Mesodermal cell (in vitro differentiated cells): ENCODE results near the gene CFAP69.

Source experiments
- H3K27ac ChIP-seq: 2 replicates; pipeline ENCODE4 v1.7.0; 2013; ENCODE audit warnings: mild to moderate bottlenecking, low read depth, low read length, moderate library complexity; ENCODE audit not compliant: severe bottlenecking
- H3K36me3 ChIP-seq: 2 replicates; pipeline ENCODE4 v1.7.1; 2013; ENCODE audit warnings: mild to moderate bottlenecking, low read length, moderate library complexity; ENCODE audit not compliant: control insufficient read depth, insufficient read depth
- H3K4me1 ChIP-seq: one replicate; pipeline ENCODE4 v1.7.1; 2013; ENCODE audit warnings: mild to moderate bottlenecking, low read length; ENCODE audit not compliant: insufficient read depth, control insufficient read depth, poor library complexity, severe bottlenecking
- H3K4me3 ChIP-seq: 2 replicates; pipeline ENCODE4 v1.7.0; 2013; ENCODE audit warnings: low read length, control low read depth, mild to moderate bottlenecking; ENCODE audit not compliant: insufficient read depth, poor library complexity, severe bottlenecking; ENCODE audit errors: extremely low read depth
- H3K9me3 ChIP-seq: 2 replicates; pipeline ENCODE4 v1.7.1; 2013; ENCODE audit warnings: mild to moderate bottlenecking, low read length, moderate library complexity; ENCODE audit not compliant: control insufficient read depth
- WGBS, 2 experiments: methylation state at CpG; one replicate each; pipeline ENCODE4 v1.1.5; 2013; ENCODE audit warnings: missing lambda C conversion rate in 2 of 2; ENCODE audit not compliant: insufficient coverage in 2 of 2; 5-methylcytosine and 5-hydroxymethylcytosine counted together

CFAP69 gene

DNA sequence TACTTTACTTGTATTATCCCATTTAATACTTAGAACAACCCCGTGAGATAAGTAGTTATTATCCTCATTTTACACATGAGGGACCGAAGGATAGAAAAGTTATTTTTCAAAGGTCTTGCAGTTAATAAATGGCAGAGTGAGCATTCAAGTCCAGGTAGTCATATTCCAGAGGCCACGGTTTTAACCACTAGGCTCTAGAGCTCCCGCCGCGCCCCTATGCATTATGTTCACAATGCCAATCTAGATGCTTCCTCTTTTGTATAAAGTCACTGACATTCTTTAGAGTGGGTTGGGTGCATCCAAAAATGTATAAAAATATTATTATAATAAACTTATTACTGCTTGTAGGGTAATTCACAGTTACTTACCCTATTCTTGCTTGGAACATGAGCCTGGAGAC lies 11.4 kb upstream of the CFAP69 start:
- WGBS, 2 experiments, result 100% methylated on average over 1 of the region's 6 CpGs; no CpG with 5 or more reads in 1 of the 2 experiments
- no peaks in the 10 kb centered on the region for H3K4me1 ChIP-seq

DNA sequence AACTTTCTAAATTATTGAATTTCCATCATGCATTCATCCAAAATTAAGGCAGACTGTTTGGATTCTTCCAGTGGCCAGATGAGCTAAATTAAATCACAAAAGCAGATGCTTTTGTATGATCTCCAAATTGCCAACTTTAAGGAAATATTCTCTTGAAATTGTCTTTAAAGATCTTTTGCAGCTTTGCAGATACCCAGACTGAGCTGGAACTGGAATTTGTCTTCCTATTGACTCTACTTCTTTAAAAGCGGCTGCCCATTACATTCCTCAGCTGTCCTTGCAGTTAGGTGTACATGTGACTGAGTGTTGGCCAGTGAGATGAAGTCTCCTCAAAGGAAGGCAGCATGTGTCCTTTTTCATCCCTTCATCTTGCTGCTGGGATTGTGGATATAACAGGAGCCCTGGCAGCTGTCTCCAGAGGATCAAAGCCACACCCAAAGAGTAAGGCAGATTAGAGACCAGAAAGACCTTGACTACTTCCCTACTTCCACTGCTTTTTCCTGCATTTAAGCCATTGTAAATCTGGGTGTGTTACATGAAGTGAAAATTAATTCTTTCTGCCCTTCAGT lies 8.2 kb upstream of the CFAP69 start:
- H3K27ac ChIP-seq, result no peak overlapping the region
- WGBS, 2 experiments, result no CpG with 5 or more reads among the region's 1 CpG
- no peak overlapping the region for H3K4me3 ChIP-seq
- H3K9me3 ChIP-seq, result no peaks in the 10 kb centered on the region
- H3K36me3 ChIP-seq, result no peaks in the 10 kb centered on the region
- no peaks in the 10 kb centered on the region for H3K4me1 ChIP-seq

More for the DNA sequence above, 11.4 kb upstream of the CFAP69 start:
- Histone ChIP-seq H3K27ac (no peak overlapping the region), H3K4me3 (no peak overlapping the region), H3K36me3 (no peaks in the 10 kb centered on the region), H3K9me3 (no peaks in the 10 kb centered on the region)

DNA sequence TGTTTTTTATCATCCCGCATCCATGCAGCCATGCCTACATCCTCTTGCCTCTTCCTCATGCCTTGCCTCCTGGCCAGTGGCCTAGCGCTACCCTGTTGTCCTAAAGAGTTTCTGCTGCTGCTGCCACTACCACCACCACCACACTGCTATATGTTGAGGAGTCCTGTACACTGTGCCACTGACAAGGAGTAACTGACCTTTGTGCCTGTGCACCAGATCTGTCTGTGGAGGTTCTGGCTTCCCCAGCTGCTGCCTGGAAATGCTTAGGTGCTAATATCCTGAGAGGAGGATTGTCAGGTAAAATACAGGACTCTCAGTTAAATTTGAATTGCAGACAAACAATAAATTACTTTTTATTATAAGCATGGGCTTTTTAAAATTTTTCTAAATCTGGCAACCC lies 7.0 kb upstream of the CFAP69 start:
- H3K27ac ChIP-seq, result no peak overlapping the region
- no peaks in the 10 kb centered on the region for H3K4me1 ChIP-seq
- 100% methylated on average over 1 to 2 of the region's 2 CpGs for WGBS, 2 experiments
- no peaks in the 10 kb centered on the region for H3K9me3 ChIP-seq
- no peaks in the 10 kb centered on the region for H3K36me3 ChIP-seq
- H3K4me3 ChIP-seq, result no peak overlapping the region

DNA sequence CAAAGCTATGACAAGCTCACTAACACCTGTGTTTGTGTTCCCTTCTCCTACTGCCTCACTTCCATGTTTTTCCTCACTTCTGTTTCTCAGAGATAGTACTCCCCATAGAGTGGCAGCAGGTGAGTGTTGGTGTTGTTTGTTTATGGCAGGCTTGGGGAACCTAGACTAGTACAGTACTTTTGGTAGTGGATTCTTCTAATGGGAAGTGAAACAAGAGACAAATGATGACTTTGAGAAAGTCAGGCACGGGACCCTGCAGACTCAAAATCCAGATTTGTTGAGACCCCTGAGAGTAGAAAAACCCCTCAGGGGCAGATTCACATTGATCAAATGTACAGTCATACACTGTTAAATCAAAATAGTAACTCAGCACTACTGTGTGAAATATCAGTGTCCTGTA lies 6.4 kb upstream of the CFAP69 start:
- Histone ChIP-seq H3K9me3 (no peaks in the 10 kb centered on the region), H3K4me3 (no peak overlapping the region), H3K27ac (no peak overlapping the region), H3K4me1 (no peaks in the 10 kb centered on the region), H3K36me3 (no peaks in the 10 kb centered on the region)
- 80% methylated on average over 1 of the region's 1 CpG; no CpG with 5 or more reads in 1 of the 2 experiments for WGBS, 2 experiments

DNA sequence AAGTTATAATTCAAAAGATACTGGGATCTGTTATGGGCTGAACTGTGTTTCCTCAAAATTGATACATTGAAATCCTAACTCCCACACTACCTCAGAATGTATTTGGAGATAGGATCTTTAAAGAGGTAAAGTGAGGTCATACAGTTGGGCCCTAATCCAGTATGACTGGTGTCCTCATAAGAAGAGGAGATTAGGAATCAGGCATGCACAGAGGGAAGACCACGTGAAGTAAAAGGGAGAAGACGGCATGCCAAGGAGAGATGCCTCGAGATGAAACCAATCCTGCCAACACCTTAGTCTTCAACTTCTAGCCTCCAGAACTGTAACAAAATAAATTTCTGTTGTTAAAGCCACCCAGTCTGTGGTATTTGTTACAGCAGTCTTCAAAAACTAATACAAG lies 5.9 kb upstream of the CFAP69 start:
- Histone ChIP-seq H3K4me3 (no peak overlapping the region), H3K9me3 (no peaks in the 10 kb centered on the region), H3K27ac (no peak overlapping the region), H3K36me3 (no peaks in the 10 kb centered on the region), H3K4me1 (no peaks in the 10 kb centered on the region)
- WGBS, 2 experiments, result 100% methylated on average over 1 of the region's 3 CpGs; no CpG with 5 or more reads in 1 of the 2 experiments

DNA sequence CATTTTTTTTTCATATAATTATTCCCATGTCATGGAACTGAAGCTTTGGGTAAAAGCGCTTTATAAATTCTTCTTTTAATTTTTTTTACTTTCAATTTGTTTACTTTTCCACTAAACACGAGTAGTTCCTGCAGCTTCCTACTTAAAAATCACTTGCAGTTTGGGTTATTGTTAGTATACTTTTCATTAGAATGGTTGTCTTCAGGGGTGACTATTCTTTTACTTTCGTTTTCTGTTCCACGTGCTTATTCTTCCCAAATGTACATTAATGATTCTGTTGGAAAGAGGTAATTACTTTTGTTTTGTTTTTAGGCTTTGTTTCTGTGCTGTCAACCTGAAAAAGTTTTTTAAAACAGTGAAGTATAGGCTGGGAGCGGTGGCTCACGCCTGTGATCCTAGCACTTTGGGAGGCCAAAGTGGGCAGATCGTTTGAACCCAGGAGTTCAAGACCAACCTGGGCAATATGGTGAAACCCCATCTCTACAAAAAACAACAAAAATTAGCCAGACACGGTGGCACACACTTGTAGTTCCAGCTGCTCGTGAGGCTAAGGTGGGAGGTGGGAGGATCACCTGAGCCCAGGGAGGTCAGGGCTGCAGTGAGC lies 5.2 kb upstream of the CFAP69 start:
- H3K4me3 ChIP-seq, result no peak overlapping the region
- no peaks in the 10 kb centered on the region for H3K4me1 ChIP-seq
- H3K36me3 ChIP-seq, result no peaks in the 10 kb centered on the region
- H3K9me3 ChIP-seq, result no peaks in the 10 kb centered on the region
- H3K27ac ChIP-seq, result no peak overlapping the region
- 47 to 93% methylated on average over 2 to 6 of the region's 9 CpGs for WGBS, 2 experiments

DNA sequence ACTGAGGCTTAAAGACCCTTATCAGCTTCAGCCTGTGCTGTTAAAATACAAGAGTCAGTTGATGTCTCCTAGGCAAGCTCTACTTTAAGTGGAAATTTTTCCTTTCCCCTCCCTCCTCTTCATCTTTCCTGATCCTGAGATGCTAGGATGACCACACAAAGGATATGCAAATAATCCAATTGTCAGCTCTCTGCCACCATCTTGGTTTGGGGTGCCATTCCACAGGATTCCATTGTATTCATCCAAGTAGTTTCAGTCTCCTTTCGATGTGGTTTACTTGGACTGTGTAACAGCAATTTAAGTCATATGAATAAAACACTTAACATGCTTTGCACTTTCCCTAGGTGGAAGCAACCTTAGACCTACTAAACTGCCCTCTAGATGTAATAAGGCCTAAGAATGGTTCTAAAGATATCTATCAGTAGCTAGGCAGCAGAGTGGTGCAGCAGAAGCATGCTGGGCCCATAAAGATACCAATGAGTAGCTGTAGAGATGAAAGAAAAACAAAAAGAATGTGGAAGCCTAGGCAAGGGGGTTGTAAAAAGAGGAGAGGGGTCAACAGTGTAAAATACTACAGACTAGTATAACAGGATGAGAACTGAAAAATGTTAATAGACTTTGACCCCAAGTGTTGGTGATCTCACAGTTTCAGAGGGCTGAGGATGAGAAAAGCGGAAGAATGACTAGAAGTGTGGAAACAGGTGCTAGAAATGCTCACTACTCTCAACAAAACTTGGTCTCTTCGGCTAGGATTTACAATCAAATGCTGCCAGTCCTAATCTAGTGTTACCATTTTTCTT lies 2.4 kb upstream of the CFAP69 start:
- H3K27ac ChIP-seq, result no peak overlapping the region
- WGBS, 2 experiments, result 89% methylated on average over 2 of the region's 3 CpGs; no CpG with 5 or more reads in 1 of the 2 experiments
- no peaks in the 10 kb centered on the region for H3K9me3 ChIP-seq
- peaks cover 10% of the 10 kb centered on the region for H3K4me1 ChIP-seq
- no peaks in the 10 kb centered on the region for H3K36me3 ChIP-seq
- H3K4me3 ChIP-seq, result no peak overlapping the region

DNA sequence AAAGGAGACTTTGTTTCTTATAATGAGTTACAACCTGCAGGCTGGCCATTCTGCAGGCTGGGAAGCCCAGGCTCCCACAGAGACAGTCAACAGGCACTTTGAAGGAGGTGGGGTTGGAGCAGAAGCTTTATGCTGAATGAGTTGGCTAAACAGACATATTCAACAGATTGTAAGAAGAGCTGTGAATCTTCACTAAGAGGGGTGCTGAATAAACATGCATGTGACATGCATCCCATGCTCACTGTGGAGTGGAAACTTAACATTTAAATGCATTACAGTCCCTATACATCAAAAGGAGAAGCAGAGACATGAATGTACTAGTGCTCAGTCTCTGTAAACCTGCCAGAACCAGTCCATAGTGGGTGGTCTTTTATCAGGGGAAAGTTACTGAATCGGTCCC lies 1.4 kb upstream of the CFAP69 start:
- H3K4me1 ChIP-seq, result peaks cover 10% of the 10 kb centered on the region
- H3K9me3 ChIP-seq, result no peaks in the 10 kb centered on the region
- WGBS, 2 experiments, result 63% methylated on average over 1 of the region's 1 CpG; no CpG with 5 or more reads in 1 of the 2 experiments
- H3K27ac ChIP-seq, result no peak overlapping the region
- H3K4me3 ChIP-seq, result no peak overlapping the region
- no peaks in the 10 kb centered on the region for H3K36me3 ChIP-seq

DNA sequence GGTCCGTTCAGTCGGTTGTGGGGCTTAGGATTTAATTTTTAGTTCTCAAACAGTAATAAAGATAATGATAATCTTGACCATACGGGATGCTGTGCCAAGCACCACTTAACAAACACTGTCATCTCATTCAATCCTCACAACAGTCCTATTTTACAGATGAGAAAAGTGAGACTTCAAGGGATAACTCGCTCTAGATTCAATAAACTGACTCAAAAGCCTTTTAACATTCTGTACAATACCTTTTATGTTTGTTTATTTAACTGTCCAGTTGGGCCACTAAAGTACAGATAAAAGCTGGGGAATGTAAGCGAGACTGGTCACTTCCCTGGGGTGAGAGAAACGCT lies 437 bp upstream of the CFAP69 start:
- Histone ChIP-seq H3K36me3 (no peaks in the 10 kb centered on the region), H3K9me3 (no peaks in the 10 kb centered on the region), H3K4me3 (peak overlapping the region; percentile 64), H3K27ac (no peak overlapping the region), H3K4me1 (peaks cover 10% of the 10 kb centered on the region)
- 8 to 20% methylated on average over 1 to 2 of the region's 6 CpGs for WGBS, 2 experiments

DNA sequence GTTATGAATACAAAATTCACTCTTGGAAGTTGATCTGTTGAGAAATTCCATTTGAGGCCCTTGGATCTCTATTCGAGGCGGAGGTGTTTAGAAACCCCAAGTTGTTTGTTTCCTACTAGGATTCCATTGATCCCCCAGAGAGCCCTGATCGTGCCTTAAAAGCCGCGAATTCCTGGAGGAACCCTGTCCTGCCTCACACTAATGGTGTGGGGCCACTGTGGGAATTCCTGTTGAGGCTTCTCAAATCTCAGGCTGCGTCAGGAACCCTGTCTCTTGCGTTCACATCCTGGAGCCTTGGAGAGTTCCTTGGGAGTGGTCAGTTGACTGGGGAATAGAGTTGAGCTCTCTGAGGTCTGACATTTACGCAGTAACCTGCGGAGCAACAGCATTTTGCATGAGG lies 1.2 kb downstream of the CFAP69 start:
- 4 to 5% methylated on average over 4 to 9 of the region's 9 CpGs for WGBS, 2 experiments

DNA sequence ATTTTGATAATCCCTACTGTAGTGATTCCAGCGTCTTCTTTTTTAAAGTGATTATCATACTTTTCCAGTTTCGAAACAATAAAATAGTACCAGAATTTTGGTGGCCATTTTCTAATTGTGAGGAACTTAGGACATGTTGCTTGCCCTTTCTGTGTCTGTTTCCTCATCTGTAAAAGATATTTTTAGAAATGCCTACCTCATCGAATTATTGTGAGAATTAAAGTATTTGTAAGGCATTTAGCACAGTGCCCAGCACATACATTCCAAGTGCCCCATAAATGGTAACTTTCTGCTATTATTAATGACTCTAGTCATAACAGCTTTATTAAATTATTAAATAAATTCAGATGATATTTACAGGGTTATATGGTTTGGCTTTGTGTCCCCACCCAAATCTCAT lies 3.7 kb downstream of the CFAP69 start:
- Histone ChIP-seq H3K4me3 (no peak overlapping the region), H3K4me1 (peaks cover 10% of the 10 kb centered on the region), H3K36me3 (no peaks in the 10 kb centered on the region), H3K9me3 (no peaks in the 10 kb centered on the region), H3K27ac (no peak overlapping the region)
- WGBS, 2 experiments, result no CpG with 5 or more reads among the region's 3 CpGs

More for the DNA sequence above, 1.2 kb downstream of the CFAP69 start:
- H3K27ac ChIP-seq, result no peak overlapping the region
- H3K4me1 ChIP-seq, result peaks cover 10% of the 10 kb centered on the region
- no peaks in the 10 kb centered on the region for H3K36me3 ChIP-seq
- H3K9me3 ChIP-seq, result no peaks in the 10 kb centered on the region
- peak overlapping the region; percentile 64 for H3K4me3 ChIP-seq
